ENCODE data around the gene ADGRF4. TPM values are rescaled to one million over a fixed set of nuclear protein-coding genes. Genes with fewer than 3 reads are reported as not detected.

ADGRF4 gene, protein sequence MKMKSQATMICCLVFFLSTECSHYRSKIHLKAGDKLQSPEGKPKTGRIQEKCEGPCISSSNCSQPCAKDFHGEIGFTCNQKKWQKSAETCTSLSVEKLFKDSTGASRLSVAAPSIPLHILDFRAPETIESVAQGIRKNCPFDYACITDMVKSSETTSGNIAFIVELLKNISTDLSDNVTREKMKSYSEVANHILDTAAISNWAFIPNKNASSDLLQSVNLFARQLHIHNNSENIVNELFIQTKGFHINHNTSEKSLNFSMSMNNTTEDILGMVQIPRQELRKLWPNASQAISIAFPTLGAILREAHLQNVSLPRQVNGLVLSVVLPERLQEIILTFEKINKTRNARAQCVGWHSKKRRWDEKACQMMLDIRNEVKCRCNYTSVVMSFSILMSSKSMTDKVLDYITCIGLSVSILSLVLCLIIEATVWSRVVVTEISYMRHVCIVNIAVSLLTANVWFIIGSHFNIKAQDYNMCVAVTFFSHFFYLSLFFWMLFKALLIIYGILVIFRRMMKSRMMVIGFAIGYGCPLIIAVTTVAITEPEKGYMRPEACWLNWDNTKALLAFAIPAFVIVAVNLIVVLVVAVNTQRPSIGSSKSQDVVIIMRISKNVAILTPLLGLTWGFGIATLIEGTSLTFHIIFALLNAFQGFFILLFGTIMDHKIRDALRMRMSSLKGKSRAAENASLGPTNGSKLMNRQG
- polyA plus RNA-seq = 1.2 TPM
- long read RNA-seq, donor 1 = 0 reads
- long read RNA-seq, donor 2 = 0 reads
- long read RNA-seq, donor 3 = 0 reads
- long read RNA-seq, donor 4 = 0 reads
- long read RNA-seq, donor 5, partial matches to known transcripts = 0 of 1 reads
- long read RNA-seq, donor 5, other reads (novel, unspliced or antisense) = 0 of 1 reads
- long read RNA-seq, donor 6 = 0 reads
- long read RNA-seq, donor 7 = 0 reads
- long read RNA-seq, donor 8 = 0 reads
- long read RNA-seq, donor 9, partial matches to known transcripts = 0 of 1 reads
- long read RNA-seq, donor 9, other reads (novel, unspliced or antisense) = 0 of 1 reads
- long read RNA-seq, donor 10, partial matches to known transcripts = 0 of 1 reads
- long read RNA-seq, donor 10, other reads (novel, unspliced or antisense) = 0 of 1 reads
- long read RNA-seq, donor 11 = 0 reads

GRCh38 chr6:47698342-47698787 is at the start of gene ADGRF4:
TSS of gene ADGRF4 (plus strand) at chr6:47698580. CDS start at chr6:47707246, 8,666 bp downstream.
- Histone ChIP-seq H3K4me1 (ENCODE audit: control insufficient read depth, insufficient read depth, low read length) (peaks cover 16% of the 10 kb centered on the region), H3K27me3 (ENCODE audit: control insufficient read depth, insufficient read depth, low read length) (no peaks in the 10 kb centered on the region), H3K36me3 (ENCODE audit: control insufficient read depth, insufficient read depth, low read length) (no peaks in the 10 kb centered on the region), H3K4me3 (ENCODE audit: low read length) (no peak within 1 kb of the TSS), H3K27ac (ENCODE audit: low read length) (peak within 1 kb of the TSS; percentile 74), H3K9me3 (ENCODE audit: control insufficient read depth, low read depth, low read length) (no peaks in the 10 kb centered on the region)
- DNase-seq = peak; percentile 83 to 89
- WGBS (ENCODE audit: insufficient coverage, low lambda C conversion rate) = no CpG with 5 or more reads among the region's 5 CpGs

- no peak overlapping the region for H3K27ac ChIP-seq (ENCODE audit: low read length)
- H3K4me1 ChIP-seq (ENCODE audit: control insufficient read depth, insufficient read depth, low read length) = peaks cover 22% of the 10 kb centered on the region
- DNase-seq = no peak
- no peaks in the 10 kb centered on the region for H3K27me3 ChIP-seq (ENCODE audit: control insufficient read depth, insufficient read depth, low read length)
- no peaks in the 10 kb centered on the region for H3K36me3 ChIP-seq (ENCODE audit: control insufficient read depth, insufficient read depth, low read length)
- no peak overlapping the region for H3K4me3 ChIP-seq (ENCODE audit: low read length)
- no peaks in the 10 kb centered on the region for H3K9me3 ChIP-seq (ENCODE audit: control insufficient read depth, low read depth, low read length)
- 73% methylated on average over 1 of the region's 3 CpGs for WGBS (ENCODE audit: insufficient coverage, low lambda C conversion rate)
These were observed 47.6 kb upstream of the ADGRF4 start for GRCh38 chr6:47650553-47651432.

- Histone ChIP-seq H3K27ac (ENCODE audit: low read length) (no peak overlapping the region), H3K36me3 (ENCODE audit: control insufficient read depth, insufficient read depth, low read length) (no peaks in the 10 kb centered on the region), H3K4me3 (ENCODE audit: low read length) (no peak overlapping the region), H3K9me3 (ENCODE audit: control insufficient read depth, low read depth, low read length) (no peaks in the 10 kb centered on the region), H3K4me1 (ENCODE audit: control insufficient read depth, insufficient read depth, low read length) (peaks cover 19% of the 10 kb centered on the region), H3K27me3 (ENCODE audit: control insufficient read depth, insufficient read depth, low read length) (no peaks in the 10 kb centered on the region)
- WGBS (ENCODE audit: insufficient coverage, low lambda C conversion rate) = 100% methylated on average over 2 of the region's 6 CpGs
- no peak for DNase-seq
These were observed 46.9 kb upstream of the ADGRF4 start for GRCh38 chr6:47651505-47651944.

- Histone ChIP-seq H3K27me3 (ENCODE audit: control insufficient read depth, insufficient read depth, low read length) (no peaks in the 10 kb centered on the region), H3K4me3 (ENCODE audit: low read length) (no peak overlapping the region), H3K27ac (ENCODE audit: low read length) (no peak overlapping the region), H3K4me1 (ENCODE audit: control insufficient read depth, insufficient read depth, low read length) (peaks cover 7% of the 10 kb centered on the region), H3K36me3 (ENCODE audit: control insufficient read depth, insufficient read depth, low read length) (no peaks in the 10 kb centered on the region), H3K9me3 (ENCODE audit: control insufficient read depth, low read depth, low read length) (no peaks in the 10 kb centered on the region)
- WGBS (ENCODE audit: insufficient coverage, low lambda C conversion rate) = no CpG with 5 or more reads among the region's 5 CpGs
- DNase-seq = peak in 1 of 2 donors; percentile 35
These were observed 44.7 kb upstream of the ADGRF4 start for GRCh38 chr6:47653706-47654105.

DNA sequence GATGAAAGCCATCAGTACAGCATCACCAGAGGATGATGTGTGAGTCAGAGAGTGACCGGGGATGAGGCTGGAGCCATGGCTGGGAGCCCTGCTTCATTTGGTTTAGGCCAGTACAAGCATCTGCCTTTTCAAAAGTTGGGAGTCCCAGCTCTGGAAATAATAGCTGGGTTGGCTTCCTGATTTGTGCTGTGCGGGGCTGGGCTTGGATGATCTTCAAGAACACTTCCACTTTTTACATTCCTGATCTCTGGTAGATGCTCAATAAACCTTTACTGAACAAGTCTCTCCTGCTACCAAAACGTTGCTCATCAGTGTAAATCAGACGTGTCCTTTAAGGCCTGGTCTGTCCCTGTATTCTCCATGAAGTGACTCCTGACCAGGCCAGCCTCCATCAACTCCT is 44.1 kb upstream of the ADGRF4 start:
- Histone ChIP-seq H3K9me3 (ENCODE audit: control insufficient read depth, low read depth, low read length) (no peaks in the 10 kb centered on the region), H3K27me3 (ENCODE audit: control insufficient read depth, insufficient read depth, low read length) (no peaks in the 10 kb centered on the region), H3K4me3 (ENCODE audit: low read length) (no peak overlapping the region), H3K27ac (ENCODE audit: low read length) (no peak overlapping the region), H3K36me3 (ENCODE audit: control insufficient read depth, insufficient read depth, low read length) (no peaks in the 10 kb centered on the region), H3K4me1 (ENCODE audit: control insufficient read depth, insufficient read depth, low read length) (peaks cover 5% of the 10 kb centered on the region)
- no CpG with 5 or more reads among the region's 4 CpGs for WGBS (ENCODE audit: insufficient coverage, low lambda C conversion rate)
- no peak for DNase-seq

DNA sequence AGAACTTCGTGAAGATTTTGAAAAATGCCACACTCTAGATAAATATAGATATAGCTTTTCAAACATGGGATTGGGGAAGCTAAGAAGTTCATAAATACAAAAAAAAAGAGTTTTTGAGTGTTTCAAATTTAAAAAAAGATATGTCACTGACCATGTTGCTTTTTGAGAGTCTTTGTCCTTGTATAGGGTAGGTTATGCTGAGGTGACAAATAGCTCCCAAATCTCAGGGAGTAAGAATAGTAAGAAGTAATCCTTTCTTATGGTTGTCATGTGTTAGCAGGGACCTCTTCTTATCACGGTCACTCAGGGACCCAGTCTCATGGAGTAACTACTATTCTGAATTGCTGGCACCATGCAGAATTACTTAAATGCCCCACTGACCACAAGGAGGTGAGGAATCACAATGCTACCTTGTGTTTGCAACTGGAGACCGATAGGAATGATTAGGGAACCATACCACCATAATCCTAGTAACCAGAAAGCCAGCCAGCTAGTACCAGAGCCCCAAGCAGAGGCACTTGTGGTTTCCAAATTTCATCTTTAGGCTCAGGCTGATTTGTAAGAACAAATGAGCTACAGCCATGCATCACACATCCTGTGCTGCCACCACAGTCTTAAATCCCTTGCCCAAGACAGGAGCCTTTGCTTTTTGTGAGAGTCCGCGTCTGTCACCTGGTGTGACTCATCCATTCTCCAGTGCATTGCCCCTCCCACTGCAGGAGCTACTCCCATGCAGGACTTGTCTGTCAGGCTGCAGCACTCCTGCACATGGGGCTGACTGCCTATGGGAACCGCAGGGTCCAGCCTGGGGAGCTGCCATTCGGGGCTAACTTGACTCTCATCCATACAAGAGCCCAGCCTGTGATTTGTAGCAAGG is 42.4 kb upstream of the ADGRF4 start:
- peak; percentile 27 to 39 for DNase-seq
- 90% methylated on average over 1 of the region's 7 CpGs for WGBS (ENCODE audit: insufficient coverage, low lambda C conversion rate)

GRCh38 chr6:47661960-47662359 is 36.4 kb upstream of the ADGRF4 start:
- Histone ChIP-seq H3K36me3 (ENCODE audit: control insufficient read depth, insufficient read depth, low read length) (no peaks in the 10 kb centered on the region), H3K27me3 (ENCODE audit: control insufficient read depth, insufficient read depth, low read length) (no peaks in the 10 kb centered on the region), H3K4me3 (ENCODE audit: low read length) (no peak overlapping the region), H3K9me3 (ENCODE audit: control insufficient read depth, low read depth, low read length) (no peaks in the 10 kb centered on the region), H3K4me1 (ENCODE audit: control insufficient read depth, insufficient read depth, low read length) (no peaks in the 10 kb centered on the region), H3K27ac (ENCODE audit: low read length) (no peak overlapping the region)
- DNase-seq = no peak
- 86% methylated on average over 3 of the region's 5 CpGs for WGBS (ENCODE audit: insufficient coverage, low lambda C conversion rate)

More for the DNA sequence above, 42.4 kb upstream of the ADGRF4 start:
- Histone ChIP-seq H3K4me1 (ENCODE audit: control insufficient read depth, insufficient read depth, low read length) (no peaks in the 10 kb centered on the region), H3K36me3 (ENCODE audit: control insufficient read depth, insufficient read depth, low read length) (no peaks in the 10 kb centered on the region), H3K27me3 (ENCODE audit: control insufficient read depth, insufficient read depth, low read length) (no peaks in the 10 kb centered on the region), H3K9me3 (ENCODE audit: control insufficient read depth, low read depth, low read length) (no peaks in the 10 kb centered on the region), H3K4me3 (ENCODE audit: low read length) (no peak overlapping the region), H3K27ac (ENCODE audit: low read length) (no peak overlapping the region)

GRCh38 chr6:47663462-47664216 is 34.7 kb upstream of the ADGRF4 start:
- no peaks in the 10 kb centered on the region for H3K9me3 ChIP-seq (ENCODE audit: control insufficient read depth, low read depth, low read length)
- H3K36me3 ChIP-seq (ENCODE audit: control insufficient read depth, insufficient read depth, low read length) = no peaks in the 10 kb centered on the region
- H3K27me3 ChIP-seq (ENCODE audit: control insufficient read depth, insufficient read depth, low read length) = no peaks in the 10 kb centered on the region
- no peak overlapping the region for H3K27ac ChIP-seq (ENCODE audit: low read length)
- DNase-seq = no peak
- no CpG with 5 or more reads among the region's 13 CpGs for WGBS (ENCODE audit: insufficient coverage, low lambda C conversion rate)
- no peaks in the 10 kb centered on the region for H3K4me1 ChIP-seq (ENCODE audit: control insufficient read depth, insufficient read depth, low read length)
- no peak overlapping the region for H3K4me3 ChIP-seq (ENCODE audit: low read length)

All from large intestine (tissue), 12 donors.